NCI-H1436 treated with DMSO at 0.1 percent for 48 hours (cell line): Measurements from ENCODE around the gene ZNF608.
A peak's percentile ranks its signal among the peaks of the same experiment; 100 is the strongest.

Source experiments
- DNase-seq: peaks from one replicate; lab custom pipeline; 2025; lab: John Stamatoyannopoulos, UW

Gene ZNF608

DNA sequence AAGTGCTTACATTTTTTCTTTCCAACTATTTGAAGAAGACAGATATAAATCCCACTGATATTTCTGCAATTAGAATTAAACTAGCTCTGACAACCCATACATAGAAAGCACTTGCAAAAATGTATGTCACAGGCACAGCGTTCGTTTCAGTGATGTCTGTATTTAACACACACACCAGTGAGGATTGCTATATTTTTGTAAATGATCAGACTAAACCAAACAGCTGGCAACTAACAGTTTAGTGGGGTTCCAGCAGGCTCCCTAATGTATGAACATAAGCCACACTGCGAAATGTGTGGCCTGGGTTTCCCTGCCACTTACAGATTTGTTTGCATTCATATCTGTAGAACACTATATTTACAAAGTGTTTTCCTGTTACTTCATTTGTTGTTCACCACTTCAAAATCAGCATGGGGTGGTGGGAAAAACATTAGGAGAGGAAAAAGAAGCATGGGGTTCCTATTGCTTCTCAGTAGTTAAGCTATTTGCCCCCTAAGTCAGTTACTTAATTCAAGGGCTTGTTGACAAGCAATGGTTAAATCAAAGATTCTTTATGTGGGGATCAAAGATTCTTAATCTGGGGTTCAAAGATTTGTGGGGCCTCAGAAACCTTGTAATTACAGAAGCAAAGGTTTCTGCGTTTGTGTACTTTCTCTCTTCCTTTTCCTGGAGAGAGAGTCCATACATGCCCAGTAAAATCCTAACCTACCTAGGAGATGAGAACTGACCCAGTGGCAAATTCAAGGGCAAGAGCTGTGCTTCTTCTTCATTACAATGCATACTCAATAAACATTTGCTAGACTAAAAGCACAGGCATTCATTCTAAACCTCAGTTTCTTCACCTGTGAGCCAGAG is 27.1 kb downstream of the ZNF608 start:
- no peak for DNase-seq

- no peak for DNase-seq
Measured at GRCh38 chr5:124718380-124718789, 28.1 kb downstream of the ZNF608 start.

GRCh38 chr5:124716169-124716568 is 30.3 kb downstream of the ZNF608 start:
- no peak for DNase-seq

- DNase-seq: no peak
Measured at GRCh38 chr5:124714910-124715309, 31.5 kb downstream of the ZNF608 start.

DNA sequence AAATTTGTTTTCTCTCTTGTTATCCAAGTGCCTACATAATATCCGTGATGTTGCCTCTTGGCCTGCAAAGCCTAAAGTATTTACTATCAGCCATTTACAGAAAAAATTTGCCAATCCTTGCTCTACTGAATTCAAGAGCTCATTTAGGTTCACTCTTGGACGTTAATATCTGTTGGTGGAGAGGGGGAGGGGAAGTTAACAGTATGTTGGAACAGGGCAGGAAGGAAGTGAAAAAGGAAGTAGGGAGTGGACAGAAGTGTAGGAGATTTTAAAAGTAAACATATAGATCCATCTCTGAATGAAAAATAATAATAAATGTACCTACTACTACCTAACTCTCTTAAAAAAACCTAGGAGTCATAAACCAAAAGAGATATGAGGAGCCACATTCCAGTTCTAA is 32.8 kb downstream of the ZNF608 start:
- DNase-seq: no peak

DNA sequence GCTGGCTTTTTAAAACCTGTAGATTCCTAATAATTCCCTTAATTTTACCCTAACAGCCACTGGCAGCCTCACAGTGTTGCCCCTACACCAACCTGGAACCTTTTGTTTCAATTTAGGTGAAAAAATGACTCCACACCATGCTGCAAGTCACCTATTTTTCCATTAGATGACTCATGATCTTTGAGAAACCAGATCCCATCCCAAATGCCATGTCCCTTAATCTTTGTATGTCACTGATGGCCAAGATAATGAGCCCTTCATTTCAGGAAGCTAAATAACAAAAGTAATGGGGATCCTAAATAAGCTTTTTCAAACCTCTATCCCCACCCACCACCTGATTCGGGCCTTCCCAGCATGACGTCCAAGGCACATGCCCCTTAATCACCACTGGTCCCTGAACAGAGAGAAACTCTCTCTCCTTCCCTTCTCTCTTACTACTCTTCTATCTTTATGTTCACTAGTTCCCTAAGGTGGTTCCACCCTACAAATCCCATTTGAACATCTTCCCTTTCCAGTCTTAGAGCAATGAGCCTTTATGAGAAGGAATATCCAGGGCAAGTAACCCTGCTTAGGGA is 33.6 kb downstream of the ZNF608 start:
- no peak for DNase-seq

- no peak for DNase-seq
Measured at GRCh38 chr5:124708086-124708485, 38.4 kb downstream of the ZNF608 start.

GRCh38 chr5:124707520-124707919 is 38.9 kb downstream of the ZNF608 start:
- no peak for DNase-seq

DNA sequence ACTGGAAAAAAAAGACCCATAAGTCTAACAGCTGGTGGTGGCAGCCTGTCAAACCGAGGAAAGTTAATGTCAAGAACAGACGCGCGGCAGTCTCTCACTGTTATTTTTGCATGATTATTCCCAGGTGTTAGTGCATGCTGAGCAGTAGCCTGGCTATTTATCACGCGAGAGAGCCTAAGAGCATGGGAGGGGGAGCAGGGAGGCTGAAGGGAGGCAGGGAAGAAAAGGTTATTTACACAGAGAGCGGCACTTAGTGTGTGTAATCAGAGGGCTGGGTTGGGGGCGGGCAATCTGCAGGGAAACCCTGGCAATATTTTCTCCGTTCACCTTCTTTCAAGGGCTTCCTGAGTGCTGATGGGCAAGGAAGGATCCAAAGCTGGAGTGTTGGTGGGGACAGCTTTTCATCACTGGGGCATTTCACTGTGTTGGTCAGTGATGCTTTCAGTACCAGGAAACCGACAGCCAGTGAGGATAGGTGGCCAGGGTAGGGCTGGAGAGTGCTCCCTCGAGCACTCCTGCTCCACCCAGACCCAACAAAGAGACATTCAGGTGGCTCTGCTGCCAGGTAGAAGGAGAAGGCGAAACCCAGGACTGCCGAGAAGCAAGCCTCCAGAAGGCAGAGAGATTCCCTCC is 39.6 kb downstream of the ZNF608 start:
- DNase-seq: peak; percentile 83

DNA sequence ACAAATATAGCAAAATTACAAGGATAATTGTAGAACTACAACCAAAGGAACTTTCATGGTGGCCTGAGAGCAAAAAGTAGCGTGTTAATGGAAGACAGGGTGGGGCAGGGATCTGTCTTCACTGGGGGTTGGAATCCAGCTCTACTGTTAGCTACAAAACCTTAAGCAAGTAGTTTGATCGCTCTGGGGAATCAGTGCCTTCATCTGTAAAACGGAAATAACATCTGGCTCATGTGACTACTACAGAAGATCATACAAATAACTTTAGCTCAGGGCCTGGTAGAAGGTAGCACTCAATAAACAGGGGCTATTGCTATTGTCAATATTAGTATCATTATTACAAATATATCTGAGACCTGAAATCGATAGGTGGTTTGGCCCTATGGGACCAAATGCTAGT is 40.4 kb downstream of the ZNF608 start:
- no peak for DNase-seq

- DNase-seq: no peak
Measured at GRCh38 chr5:124705577-124705976, 40.9 kb downstream of the ZNF608 start.

DNA sequence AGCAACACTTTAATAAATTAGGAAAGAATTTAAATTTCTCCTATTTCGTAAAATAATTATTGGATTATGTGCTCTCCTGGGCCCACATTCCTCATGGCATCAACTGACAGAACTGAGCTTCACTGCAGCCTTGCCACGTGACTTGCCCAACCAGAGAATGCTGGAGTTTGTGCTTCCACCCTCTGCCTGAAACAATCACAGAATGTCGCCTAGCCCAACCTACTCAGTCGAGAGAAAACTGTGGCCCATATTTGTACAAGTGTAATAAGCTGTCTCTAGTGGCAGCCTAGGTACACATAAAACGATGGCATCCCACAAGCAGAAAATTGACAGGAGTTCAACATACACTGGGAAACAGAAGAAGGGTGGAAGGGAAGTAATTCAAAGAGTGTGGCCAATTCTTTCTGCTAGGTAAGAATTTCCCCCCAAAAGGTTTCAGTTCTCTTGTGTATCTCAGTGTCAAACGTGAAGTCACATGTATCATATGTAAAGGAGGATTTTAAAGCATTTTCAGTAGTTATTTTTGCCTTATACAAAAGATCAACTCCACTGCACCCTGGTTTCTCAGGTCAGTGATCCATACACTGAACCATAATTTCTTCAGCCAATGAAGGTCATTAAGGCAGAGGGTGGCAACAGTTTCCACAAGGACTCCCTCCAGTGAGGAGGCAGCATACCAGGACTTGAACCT is 41.7 kb downstream of the ZNF608 start:
- DNase-seq: peak; percentile 27

- DNase-seq: no peak
Measured at GRCh38 chr5:124703995-124704394, 42.4 kb downstream of the ZNF608 start.

DNA sequence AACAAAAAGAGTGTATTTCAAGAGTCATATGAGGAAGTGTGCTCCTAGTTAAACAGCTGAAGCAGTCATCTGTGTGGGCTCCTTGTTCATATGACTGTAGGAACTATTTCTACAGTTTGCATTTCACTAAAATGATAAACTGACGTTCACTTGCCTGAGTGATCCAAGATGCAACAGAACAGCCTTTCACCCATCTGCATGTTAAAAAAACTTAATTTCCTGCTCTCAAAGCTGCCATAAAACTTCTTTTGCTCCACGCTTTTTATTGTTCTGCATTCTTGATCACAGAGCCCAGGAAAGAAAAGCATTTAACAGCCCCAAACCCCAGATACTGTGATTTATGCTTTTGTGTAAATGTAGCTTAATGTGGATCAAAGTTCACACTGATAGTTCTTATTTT is 43.9 kb downstream of the ZNF608 start:
- DNase-seq: no peak

DNA sequence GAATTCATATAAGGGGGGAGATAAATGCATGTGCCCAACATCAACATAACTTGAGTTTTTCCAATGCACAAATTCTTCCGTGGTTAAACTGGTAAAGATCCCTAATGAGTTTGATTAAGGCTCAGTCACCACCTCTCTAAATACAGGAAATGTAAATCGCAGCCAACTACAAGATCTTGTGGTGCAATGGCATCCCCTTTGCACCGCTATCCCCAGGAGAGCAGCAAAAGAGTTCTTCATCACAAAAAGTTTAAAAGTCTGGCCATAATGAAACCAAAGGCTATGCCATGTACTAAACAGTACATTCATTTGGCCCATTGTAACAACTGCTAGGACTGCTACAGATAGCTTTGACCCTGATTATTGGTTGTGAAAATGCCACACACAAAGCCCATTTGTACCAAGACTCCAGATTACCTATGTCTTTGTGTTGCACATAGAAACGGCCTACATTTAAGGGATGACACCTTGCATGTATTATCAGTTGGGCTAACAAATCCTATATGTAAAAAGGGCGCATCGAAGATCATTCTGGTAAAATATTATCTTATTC is 44.5 kb downstream of the ZNF608 start:
- DNase-seq: no peak

- no peak for DNase-seq
Measured at GRCh38 chr5:124701016-124701415, 45.4 kb downstream of the ZNF608 start.

- DNase-seq: no peak
Measured at GRCh38 chr5:124700333-124700732, 46.1 kb downstream of the ZNF608 start.

DNA sequence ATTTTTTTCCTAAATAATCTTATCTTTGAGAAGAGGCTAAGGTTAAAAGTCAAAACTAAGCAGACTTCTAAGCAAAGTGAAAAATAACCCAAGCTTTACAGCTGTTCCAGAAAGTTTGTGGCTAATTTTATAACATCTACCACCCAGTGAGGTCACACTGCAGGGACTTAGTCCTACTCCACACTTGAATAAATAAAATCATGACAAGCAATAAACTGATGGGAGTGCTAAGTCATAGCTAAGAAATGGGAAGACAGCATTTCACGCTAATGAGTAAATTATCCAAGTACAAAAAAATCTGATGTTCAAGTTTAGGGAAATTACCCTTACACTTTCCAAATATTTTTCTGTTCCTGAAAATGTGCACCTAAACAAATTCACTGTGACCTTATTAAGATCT is 47.7 kb downstream of the ZNF608 start:
- no peak for DNase-seq

GRCh38 chr5:124697933-124698591 is 48.4 kb downstream of the ZNF608 start:
- DNase-seq: no peak

- DNase-seq: no peak
Measured at GRCh38 chr5:124697501-124697900, 48.9 kb downstream of the ZNF608 start.

DNA sequence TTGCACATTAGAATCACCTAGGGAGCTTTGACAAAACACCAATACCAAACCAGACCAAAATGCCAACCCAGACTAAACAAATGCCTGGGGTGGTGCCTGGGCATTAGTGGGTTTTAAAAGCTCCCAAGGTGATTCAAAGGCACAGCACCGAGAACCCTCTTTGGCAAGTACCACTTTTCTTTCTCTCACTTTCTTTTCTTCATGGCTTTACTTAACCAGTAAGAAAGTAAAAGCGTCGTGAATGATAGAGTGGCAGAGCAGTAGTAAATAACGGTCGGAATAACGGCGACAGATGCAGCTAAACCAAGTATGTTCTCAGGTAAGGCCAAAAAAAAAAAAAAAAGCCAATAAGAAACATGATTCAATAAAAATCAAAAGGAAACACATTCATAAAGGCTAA is 49.5 kb downstream of the ZNF608 start:
- DNase-seq: no peak
